Sigmoid colon (tissue), 4 donors: ENCODE data around the gene TRPM3.

Source experiments
- POLR2A ChIP-seq, 2 donors: fragments of 450-650 bp; IDR thresholded peaks; one replicate each; pipeline ENCODE4 v1.6.1; 2016; ENCODE audit warnings: antibody characterized with exemption in 2 of 2, mild to moderate bottlenecking in 2 of 2, moderate library complexity in 2 of 2
- POLR2AphosphoS5 ChIP-seq, 4 donors: sonication (generic); formaldehyde crosslinking; IDR thresholded peaks; one replicate each; pipeline ENCODE4 v1.6.1; 2017; ENCODE audit warnings: antibody characterized with exemption in 4 of 4
- TF ChIP-seq, protein P1 (sequence below), 4 experiments: fragments of 450-650 bp in 3 of 4; fragments of 200-600 bp in 1 of 4; IDR thresholded peaks; one replicate each; pipeline ENCODE4 v1.5.1; 2016 to 2019; ENCODE audit warnings: antibody characterized with exemption in 4 of 4, mild to moderate bottlenecking in 3 of 4, moderate library complexity in 2 of 4

DNA sequence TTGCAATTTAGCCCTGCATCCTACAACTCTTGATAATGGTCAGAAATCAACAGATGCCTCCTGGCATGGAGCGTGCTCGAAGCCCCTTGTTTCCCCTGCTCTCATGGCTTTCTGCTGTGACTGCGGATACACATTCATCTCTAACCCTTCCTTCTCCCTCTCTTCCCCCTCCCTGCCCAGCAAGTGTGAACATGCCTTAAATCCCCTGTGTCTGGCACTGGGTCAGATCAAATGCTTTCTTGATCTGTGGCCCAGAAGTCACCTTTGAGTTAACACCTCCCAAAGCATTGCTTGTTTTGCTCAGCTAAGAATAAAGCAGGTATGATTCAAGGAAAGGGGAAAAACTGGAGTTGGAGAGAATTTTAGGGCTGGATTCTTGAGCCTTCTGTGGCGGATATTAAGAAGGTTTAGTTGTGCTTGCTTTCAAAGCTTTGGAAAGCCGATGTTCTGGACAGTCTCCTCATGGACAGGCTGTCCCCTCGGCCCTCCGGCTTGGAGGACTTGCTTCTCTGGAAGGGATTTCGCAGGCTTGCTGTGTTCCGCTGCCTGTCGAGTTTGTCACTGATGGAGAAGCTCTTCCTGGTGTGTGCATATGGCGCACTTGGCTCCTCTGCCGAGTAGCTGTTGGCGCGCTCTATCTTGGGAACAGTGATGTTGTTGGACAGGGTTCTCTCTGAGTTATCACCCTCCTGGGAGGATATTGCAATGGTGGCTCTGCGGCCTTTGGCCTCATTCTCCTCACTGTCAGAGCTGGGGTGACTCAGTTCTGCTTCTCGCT is 585.7 kb downstream of the TRPM3 start:
- TF ChIP-seq, protein P1, sequence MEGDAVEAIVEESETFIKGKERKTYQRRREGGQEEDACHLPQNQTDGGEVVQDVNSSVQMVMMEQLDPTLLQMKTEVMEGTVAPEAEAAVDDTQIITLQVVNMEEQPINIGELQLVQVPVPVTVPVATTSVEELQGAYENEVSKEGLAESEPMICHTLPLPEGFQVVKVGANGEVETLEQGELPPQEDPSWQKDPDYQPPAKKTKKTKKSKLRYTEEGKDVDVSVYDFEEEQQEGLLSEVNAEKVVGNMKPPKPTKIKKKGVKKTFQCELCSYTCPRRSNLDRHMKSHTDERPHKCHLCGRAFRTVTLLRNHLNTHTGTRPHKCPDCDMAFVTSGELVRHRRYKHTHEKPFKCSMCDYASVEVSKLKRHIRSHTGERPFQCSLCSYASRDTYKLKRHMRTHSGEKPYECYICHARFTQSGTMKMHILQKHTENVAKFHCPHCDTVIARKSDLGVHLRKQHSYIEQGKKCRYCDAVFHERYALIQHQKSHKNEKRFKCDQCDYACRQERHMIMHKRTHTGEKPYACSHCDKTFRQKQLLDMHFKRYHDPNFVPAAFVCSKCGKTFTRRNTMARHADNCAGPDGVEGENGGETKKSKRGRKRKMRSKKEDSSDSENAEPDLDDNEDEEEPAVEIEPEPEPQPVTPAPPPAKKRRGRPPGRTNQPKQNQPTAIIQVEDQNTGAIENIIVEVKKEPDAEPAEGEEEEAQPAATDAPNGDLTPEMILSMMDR (IDR thresholded peaks at IDR 0.05) = no peak
- TF ChIP-seq POLR2AphosphoS5 (IDR thresholded peaks at IDR 0.05) (no peak), POLR2A (IDR thresholded peaks at IDR 0.05) (no peak)
